T47D (cell line): ENCODE data around the gene BRIX1.
A peak's percentile ranks its signal among the peaks of the same experiment; 100 is the strongest.
"Not testable (repeated sequence)": the region's sequence is repeated elsewhere in the genome, so short reads cannot be mapped to it uniquely, and the experiment has no call there.

Experiments used
- DNase-seq, 2 experiments: peaks; one replicate each; pipeline versions ENCODE4 v3.0.0 to v3.0.0-alpha.2; 2011 to 2012; ENCODE audit warnings: low read depth in 1 of 2, low spot score in 1 of 2
- JUND ChIP-seq: IDR thresholded peaks from 2 replicates; pipeline ENCODE4 v1.6.1; 2012; ENCODE audit warnings: low read depth
- in situ Hi-C: cut with HindIII; loops from 2 replicates; pipeline ENCODE4 v1.10.0; 2016; ENCODE audit warnings: low sequenced_read_pairs, low pct_unique_long_range_greater_than_20kb

Gene BRIX1

DNA sequence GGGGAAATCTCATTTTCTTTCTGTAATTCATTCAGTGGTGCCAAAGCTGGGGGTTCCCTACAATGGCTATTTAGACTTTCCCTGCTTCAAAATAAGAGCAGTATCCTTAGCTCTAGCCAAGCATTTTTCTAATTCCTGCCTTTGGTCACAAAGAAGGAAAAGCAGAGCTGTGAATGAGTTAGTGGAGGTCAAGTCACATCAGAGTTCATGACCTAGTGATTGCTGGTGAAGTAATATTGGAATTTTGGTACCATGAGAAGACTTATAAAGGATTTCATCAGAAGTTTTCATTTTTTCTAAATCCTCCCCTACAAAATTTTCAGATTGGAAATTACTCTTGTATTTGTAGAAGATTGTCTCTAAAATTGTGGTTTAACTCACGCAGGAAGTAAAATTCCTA is 41.8 kb downstream of the BRIX1 start:
- TF ChIP-seq JUND = no peak
- DNase-seq = no peak
- in situ Hi-C loops = no loop called here

GRCh38 chr5:34957857-34958690 is 42.6 kb downstream of the BRIX1 start:
- peak; percentile 31 to 59 for DNase-seq
- no peak for TF ChIP-seq JUND

GRCh38 chr5:34959323-34959722 is 43.8 kb downstream of the BRIX1 start:
- DNase-seq = no peak
- in situ Hi-C loops = no loop called here
- TF ChIP-seq JUND = no peak

More at GRCh38 chr5:34957857-34958690, 42.6 kb downstream of the BRIX1 start:
- in situ Hi-C loops = no loop called here

DNA sequence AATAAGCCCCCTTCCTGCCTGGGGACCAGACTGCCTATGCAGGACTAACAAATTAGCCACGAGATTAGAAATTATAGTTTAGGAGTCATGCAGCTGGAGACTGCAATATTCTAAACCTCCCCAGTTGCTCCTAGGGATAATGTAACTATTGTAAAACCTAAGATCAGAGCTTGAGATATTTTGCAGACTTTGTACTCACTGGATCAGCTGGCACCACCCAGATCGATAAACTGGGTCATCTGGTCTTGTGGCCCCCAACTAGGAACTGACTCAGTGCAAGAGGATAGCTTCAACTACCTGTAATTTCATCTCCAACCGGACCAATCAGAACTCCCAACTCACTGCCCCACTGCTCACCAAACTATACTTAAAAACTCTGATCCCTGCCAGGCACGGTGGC is 52.0 kb downstream of the BRIX1 start:
- no peak for DNase-seq
- TF ChIP-seq JUND = no peak
- in situ Hi-C loops = no loop called here

DNA sequence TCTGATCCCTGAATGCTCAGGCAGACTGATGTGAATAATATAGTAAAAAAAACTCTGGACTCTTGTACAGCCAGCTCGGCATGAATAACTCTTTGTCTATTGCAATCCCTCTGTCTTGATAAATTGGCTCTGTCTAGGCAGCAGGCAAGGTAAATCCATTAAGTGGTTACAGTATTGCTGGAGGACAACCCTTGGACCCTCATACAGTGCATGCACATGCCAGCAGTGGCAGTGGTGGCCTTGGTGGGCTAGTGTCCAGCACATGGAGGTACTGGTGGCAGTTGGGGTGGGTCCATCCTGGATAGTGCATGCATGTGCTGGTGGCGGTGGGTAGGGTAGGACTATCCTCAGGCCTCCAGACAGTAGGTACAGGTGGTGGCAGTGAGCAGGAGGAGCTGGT is 52.7 kb downstream of the BRIX1 start:
- TF ChIP-seq JUND = no peak
- no peak for DNase-seq
- in situ Hi-C loops = no loop called here

DNA sequence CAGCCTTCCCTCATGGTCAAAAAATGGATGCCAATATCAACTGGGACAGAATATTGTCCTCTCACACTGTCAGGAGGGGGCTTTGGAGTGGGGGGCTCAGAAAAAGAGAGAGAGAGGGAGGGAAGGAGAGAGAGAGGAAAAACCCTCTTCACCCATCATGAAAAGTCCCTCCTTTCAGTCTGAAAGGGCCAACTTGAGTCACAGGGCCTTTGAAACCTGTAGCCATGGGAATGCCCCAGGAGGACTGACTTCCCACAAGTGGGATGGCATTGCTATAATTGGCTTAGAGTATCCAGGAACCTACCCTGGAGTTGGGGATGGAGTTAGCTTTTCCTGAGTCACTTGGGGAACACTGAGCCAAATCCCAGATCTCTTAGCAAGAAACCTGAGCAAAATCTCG is 55.0 kb downstream of the BRIX1 start:
- no peak for TF ChIP-seq JUND
- no peak for DNase-seq
- in situ Hi-C loops = no loop called here

DNA sequence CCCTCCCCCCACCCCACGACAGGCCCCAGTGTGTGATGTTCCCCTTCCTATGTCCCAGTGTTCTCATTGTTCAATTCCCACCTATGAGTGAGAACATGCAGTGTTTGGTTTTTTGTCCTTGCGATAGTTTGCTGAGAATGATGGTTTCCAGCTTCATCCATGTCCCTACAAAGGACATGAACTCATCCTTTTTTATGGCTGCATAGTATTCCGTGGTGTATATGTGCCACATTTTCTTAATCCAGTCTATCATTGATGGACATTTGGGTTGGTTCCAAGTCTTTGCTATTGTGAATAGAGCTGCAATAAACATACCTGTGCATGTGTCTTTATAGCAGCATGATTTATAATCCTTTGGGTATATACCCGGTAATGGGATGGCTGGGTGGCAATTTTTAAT is 56.1 kb downstream of the BRIX1 start:
- in situ Hi-C loops = not testable (repeated sequence)

More for the DNA sequence above, 56.1 kb downstream of the BRIX1 start:
- DNase-seq = not testable (repeated sequence)
